WTC11 (cell line): Measurements from ENCODE around the gene UQCRQ. TPM values are rescaled to one million over a fixed set of nuclear protein-coding genes. Genes with fewer than 3 reads are reported as not detected.

Experiments used
- ATAC-seq: fragments of 200-7000 bp; cut with Tn5 transposase; 2 replicates; pipeline ENCODE4 v1.10.0; 2021; ENCODE audit warnings: mild to moderate bottlenecking, moderate library complexity
- CTCF ChIA-PET: fragments of 300-600 bp; sonication (Branson Sonifier 250); formaldehyde crosslinking; loops from one replicate; lab custom pipeline; 2021; ENCODE audit warnings: antibody characterized with exemption; lab: Charles Lee
- POLR2A ChIA-PET: fragments of 350-600 bp; sonication (Branson Sonifier 250); formaldehyde crosslinking; loops from one replicate; lab custom pipeline; 2021; ENCODE audit warnings: antibody characterized with exemption; lab: Charles Lee
- DNase-seq: peaks from one replicate; pipeline ENCODE4 v3.0.0; 2021; ENCODE audit warnings: low spot score
- H3K27ac Mint-ChIP-seq: 2 replicates; pipeline ENCODE4 v1.8.0; 2021; ENCODE audit warnings: mixed read lengths
- H3K27me3 Mint-ChIP-seq: 2 replicates; pipeline ENCODE4 v1.8.0; 2021; ENCODE audit warnings: low read depth, mild to moderate bottlenecking, moderate library complexity, mixed read lengths
- H3K36me3 Mint-ChIP-seq: 2 replicates; pipeline ENCODE4 v1.8.0; 2021; ENCODE audit warnings: mixed read lengths
- H3K4me1 Mint-ChIP-seq: 2 replicates; pipeline ENCODE4 v1.8.0; 2022; ENCODE audit warnings: mixed read lengths
- H3K4me3 Mint-ChIP-seq: 2 replicates; pipeline ENCODE4 v1.8.0; 2021; ENCODE audit warnings: mild to moderate bottlenecking, moderate library complexity, mixed read lengths
- H3K9me3 Mint-ChIP-seq: 2 replicates; pipeline ENCODE4 v1.8.0; 2021; ENCODE audit warnings: mixed read lengths
- ATF1 ChIP-seq: sonication (generic); formaldehyde crosslinking; IDR thresholded peaks from 2 replicates; pipeline ENCODE4 v1.8.1; 2023; ENCODE audit warnings: mild to moderate bottlenecking, moderate library complexity, missing genetic modification reagents
- ETV6 ChIP-seq: sonication (generic); formaldehyde crosslinking; IDR thresholded peaks from 2 replicates; pipeline ENCODE4 v1.8.1; 2022; ENCODE audit warnings: mild to moderate bottlenecking, missing genetic modification reagents
- GABPB1 ChIP-seq: sonication (generic); formaldehyde crosslinking; IDR thresholded peaks from 2 replicates; pipeline ENCODE4 v1.8.1; 2023; ENCODE audit warnings: mild to moderate bottlenecking, missing genetic modification reagents
- GRHL2 ChIP-seq: fragments of 250-450 bp; sonication (Bioruptor Pico); IDR thresholded peaks from 2 replicates; pipeline ENCODE4 v1.8.0; 2022; ENCODE audit warnings: mild to moderate bottlenecking, moderate library complexity; ENCODE audit not compliant: insufficient replicate concordance, severe bottlenecking
- HMGA2 ChIP-seq: fragments of 250-450 bp; sonication (Bioruptor Pico); IDR thresholded peaks from 2 replicates; pipeline ENCODE4 v1.4.0; 2021; ENCODE audit warnings: mild to moderate bottlenecking, moderate library complexity
- IRF2 ChIP-seq: sonication (generic); formaldehyde crosslinking; IDR thresholded peaks from 2 replicates; pipeline ENCODE4 v1.8.0; 2022; ENCODE audit warnings: low read depth, missing genetic modification reagents, borderline replicate concordance
- NFATC4 ChIP-seq: fragments of 250-450 bp; sonication (Bioruptor Pico); IDR thresholded peaks from 2 replicates; pipeline ENCODE4 v1.9.0; 2021; ENCODE audit warnings: mild to moderate bottlenecking
- NR1H2 ChIP-seq: sonication (generic); formaldehyde crosslinking; IDR thresholded peaks from 2 replicates; pipeline ENCODE4 v1.9.0; 2021; ENCODE audit warnings: mild to moderate bottlenecking, moderate library complexity, missing genetic modification reagents
- NR3C1 ChIP-seq: sonication (generic); formaldehyde crosslinking; conservative IDR thresholded peaks from 2 replicates; pipeline ENCODE4 v1.8.1; 2023; ENCODE audit warnings: low read depth, mild to moderate bottlenecking, missing genetic modification reagents
- SMAD4 ChIP-seq: sonication (generic); formaldehyde crosslinking; IDR thresholded peaks from 2 replicates; pipeline ENCODE4 v1.8.0; 2022; ENCODE audit warnings: mild to moderate bottlenecking, missing genetic modification reagents
- TEAD1 ChIP-seq: sonication (generic); formaldehyde crosslinking; IDR thresholded peaks from 2 replicates; pipeline ENCODE4 v1.8.0; 2022; ENCODE audit warnings: mild to moderate bottlenecking, missing genetic modification reagents
- TP53 ChIP-seq: sonication (generic); formaldehyde crosslinking; IDR thresholded peaks from 2 replicates; pipeline ENCODE4 v1.8.1; 2023; ENCODE audit warnings: mild to moderate bottlenecking, missing genetic modification reagents
- ZNF121 ChIP-seq: sonication (generic); formaldehyde crosslinking; IDR thresholded peaks from 2 replicates; pipeline ENCODE4 v1.8.0; 2023; ENCODE audit warnings: missing genetic modification reagents
- total RNA-seq: library from RNA; stranded (reverse); gene quantifications from 3 replicates; pipeline ENCODE4 v1.2.3, GENCODE V29; 2021
- TF ChIP-seq, protein P1 (sequence below): fragments of 250-450 bp; sonication (Bioruptor Pico); IDR thresholded peaks from 2 replicates; pipeline ENCODE4 v2.1.2; 2022; ENCODE audit warnings: mild to moderate bottlenecking, moderate library complexity
- TF ChIP-seq, protein P2 (sequence below): sonication (generic); formaldehyde crosslinking; IDR thresholded peaks from 2 replicates; pipeline ENCODE4 v1.8.0; 2022; ENCODE audit warnings: mild to moderate bottlenecking, missing genetic modification reagents
- TF ChIP-seq, protein P3 (sequence below): sonication (generic); formaldehyde crosslinking; IDR thresholded peaks from 2 replicates; pipeline ENCODE4 v1.8.1; 2022; ENCODE audit warnings: missing genetic modification reagents, borderline replicate concordance
- TF ChIP-seq, protein P4 (sequence below): sonication (generic); formaldehyde crosslinking; IDR thresholded peaks from 2 replicates; pipeline ENCODE4 v1.8.0; 2023; ENCODE audit warnings: missing genetic modification reagents, mild to moderate bottlenecking, borderline replicate concordance
- TF ChIP-seq, protein P5 (sequence below): sonication (generic); formaldehyde crosslinking; IDR thresholded peaks from 2 replicates; pipeline ENCODE4 v1.8.1; 2023; ENCODE audit warnings: mild to moderate bottlenecking, missing genetic modification reagents

Gene UQCRQ
- total RNA-seq, 1 experiment from 2014 or later, result 256 TPM

DNA sequence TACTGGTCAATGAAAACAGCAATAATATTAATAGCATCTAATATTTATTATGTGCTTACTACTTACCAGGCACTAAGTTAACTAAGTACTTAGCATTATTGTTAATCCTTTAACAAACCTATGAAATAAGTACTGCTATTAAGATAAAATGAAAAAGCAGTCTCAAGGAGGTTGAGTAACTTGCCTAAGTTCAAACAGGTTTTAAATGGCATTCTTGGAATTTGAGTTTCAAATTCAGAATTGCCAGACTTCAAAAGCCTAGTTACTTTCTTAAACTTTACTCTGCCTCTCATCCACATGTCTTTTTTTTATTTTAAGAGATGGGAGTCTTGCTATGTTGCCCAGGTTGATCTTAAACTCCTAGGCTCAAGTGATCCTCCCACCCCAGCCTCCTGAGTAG, 23.1 kb downstream of the UQCRQ start (continued):
- no peak for TF ChIP-seq NR3C1 (CRISPR knock-in tag)
- no peak for TF ChIP-seq ZNF121 (CRISPR knock-in tag)
- no peak for TF ChIP-seq IRF2
- TF ChIP-seq GRHL2 (CRISPR knock-in tag), result no peak
- TF ChIP-seq, protein P1, sequence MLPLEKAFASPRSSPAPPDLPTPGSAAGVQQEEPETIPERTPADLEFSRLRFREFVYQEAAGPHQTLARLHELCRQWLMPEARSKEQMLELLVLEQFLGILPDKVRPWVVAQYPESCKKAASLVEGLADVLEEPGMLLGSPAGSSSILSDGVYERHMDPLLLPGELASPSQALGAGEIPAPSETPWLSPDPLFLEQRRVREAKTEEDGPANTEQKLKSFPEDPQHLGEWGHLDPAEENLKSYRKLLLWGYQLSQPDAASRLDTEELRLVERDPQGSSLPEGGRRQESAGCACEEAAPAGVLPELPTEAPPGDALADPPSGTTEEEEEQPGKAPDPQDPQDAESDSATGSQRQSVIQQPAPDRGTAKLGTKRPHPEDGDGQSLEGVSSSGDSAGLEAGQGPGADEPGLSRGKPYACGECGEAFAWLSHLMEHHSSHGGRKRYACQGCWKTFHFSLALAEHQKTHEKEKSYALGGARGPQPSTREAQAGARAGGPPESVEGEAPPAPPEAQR (CRISPR knock-in tag), result no peak
- TF ChIP-seq, protein P2, sequence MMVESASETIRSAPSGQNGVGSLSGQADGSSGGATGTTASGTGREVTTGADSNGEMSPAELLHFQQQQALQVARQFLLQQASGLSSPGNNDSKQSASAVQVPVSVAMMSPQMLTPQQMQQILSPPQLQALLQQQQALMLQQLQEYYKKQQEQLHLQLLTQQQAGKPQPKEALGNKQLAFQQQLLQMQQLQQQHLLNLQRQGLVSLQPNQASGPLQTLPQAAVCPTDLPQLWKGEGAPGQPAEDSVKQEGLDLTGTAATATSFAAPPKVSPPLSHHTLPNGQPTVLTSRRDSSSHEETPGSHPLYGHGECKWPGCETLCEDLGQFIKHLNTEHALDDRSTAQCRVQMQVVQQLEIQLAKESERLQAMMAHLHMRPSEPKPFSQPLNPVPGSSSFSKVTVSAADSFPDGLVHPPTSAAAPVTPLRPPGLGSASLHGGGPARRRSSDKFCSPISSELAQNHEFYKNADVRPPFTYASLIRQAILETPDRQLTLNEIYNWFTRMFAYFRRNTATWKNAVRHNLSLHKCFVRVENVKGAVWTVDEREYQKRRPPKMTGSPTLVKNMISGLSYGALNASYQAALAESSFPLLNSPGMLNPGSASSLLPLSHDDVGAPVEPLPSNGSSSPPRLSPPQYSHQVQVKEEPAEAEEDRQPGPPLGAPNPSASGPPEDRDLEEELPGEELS (CRISPR knock-in tag), result no peak
- TF ChIP-seq ATF1, result no peak
- no peak for TF ChIP-seq NR1H2 (CRISPR knock-in tag)
- TF ChIP-seq NFATC4 (CRISPR knock-in tag), result no peak
- no peak for TF ChIP-seq SMAD4 (CRISPR knock-in tag)
- TF ChIP-seq, protein P3, sequence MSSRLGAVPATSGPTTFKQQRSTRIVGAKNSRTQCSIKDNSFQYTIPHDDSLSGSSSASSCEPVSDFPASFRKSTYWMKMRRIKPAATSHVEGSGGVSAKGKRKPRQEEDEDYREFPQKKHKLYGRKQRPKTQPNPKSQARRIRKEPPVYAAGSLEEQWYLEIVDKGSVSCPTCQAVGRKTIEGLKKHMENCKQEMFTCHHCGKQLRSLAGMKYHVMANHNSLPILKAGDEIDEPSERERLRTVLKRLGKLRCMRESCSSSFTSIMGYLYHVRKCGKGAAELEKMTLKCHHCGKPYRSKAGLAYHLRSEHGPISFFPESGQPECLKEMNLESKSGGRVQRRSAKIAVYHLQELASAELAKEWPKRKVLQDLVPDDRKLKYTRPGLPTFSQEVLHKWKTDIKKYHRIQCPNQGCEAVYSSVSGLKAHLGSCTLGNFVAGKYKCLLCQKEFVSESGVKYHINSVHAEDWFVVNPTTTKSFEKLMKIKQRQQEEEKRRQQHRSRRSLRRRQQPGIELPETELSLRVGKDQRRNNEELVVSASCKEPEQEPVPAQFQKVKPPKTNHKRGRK (CRISPR knock-in tag), result no peak
- TF ChIP-seq ETV6 (CRISPR knock-in tag), result no peak

DNA sequence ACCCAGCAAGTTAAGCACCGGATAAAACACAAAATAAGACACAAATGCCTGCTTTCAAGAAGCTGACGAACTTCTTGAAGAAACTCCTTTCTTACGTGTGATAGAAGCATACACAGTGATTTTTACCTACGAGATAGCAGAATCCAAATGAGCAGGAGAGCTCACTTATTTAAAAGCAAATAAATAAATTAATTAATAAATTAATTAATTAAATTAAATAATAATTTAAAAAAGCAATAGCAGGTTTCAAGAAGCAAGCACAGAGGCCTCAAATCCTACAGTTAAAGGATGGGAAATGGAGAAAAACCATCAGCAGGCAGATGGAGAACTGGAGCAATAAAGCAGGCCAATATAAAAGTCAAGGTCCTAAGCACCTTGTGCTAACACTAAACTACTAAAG, 24.4 kb downstream of the UQCRQ start:
- no peak for ATAC-seq
- no peak overlapping the region for H3K4me3 Mint-ChIP-seq

More for the DNA sequence above, 24.4 kb downstream of the UQCRQ start:
- no peaks in the 10 kb centered on the region for H3K4me1 Mint-ChIP-seq
- DNase-seq, result no peak
- CTCF ChIA-PET, result no interaction called here
- no peak overlapping the region for H3K27ac Mint-ChIP-seq
- no peaks in the 10 kb centered on the region for H3K9me3 Mint-ChIP-seq
- TF ChIP-seq, protein P4, sequence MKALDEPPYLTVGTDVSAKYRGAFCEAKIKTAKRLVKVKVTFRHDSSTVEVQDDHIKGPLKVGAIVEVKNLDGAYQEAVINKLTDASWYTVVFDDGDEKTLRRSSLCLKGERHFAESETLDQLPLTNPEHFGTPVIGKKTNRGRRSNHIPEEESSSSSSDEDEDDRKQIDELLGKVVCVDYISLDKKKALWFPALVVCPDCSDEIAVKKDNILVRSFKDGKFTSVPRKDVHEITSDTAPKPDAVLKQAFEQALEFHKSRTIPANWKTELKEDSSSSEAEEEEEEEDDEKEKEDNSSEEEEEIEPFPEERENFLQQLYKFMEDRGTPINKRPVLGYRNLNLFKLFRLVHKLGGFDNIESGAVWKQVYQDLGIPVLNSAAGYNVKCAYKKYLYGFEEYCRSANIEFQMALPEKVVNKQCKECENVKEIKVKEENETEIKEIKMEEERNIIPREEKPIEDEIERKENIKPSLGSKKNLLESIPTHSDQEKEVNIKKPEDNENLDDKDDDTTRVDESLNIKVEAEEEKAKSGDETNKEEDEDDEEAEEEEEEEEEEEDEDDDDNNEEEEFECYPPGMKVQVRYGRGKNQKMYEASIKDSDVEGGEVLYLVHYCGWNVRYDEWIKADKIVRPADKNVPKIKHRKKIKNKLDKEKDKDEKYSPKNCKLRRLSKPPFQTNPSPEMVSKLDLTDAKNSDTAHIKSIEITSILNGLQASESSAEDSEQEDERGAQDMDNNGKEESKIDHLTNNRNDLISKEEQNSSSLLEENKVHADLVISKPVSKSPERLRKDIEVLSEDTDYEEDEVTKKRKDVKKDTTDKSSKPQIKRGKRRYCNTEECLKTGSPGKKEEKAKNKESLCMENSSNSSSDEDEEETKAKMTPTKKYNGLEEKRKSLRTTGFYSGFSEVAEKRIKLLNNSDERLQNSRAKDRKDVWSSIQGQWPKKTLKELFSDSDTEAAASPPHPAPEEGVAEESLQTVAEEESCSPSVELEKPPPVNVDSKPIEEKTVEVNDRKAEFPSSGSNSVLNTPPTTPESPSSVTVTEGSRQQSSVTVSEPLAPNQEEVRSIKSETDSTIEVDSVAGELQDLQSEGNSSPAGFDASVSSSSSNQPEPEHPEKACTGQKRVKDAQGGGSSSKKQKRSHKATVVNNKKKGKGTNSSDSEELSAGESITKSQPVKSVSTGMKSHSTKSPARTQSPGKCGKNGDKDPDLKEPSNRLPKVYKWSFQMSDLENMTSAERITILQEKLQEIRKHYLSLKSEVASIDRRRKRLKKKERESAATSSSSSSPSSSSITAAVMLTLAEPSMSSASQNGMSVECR (CRISPR knock-in tag), result no peak
- TF ChIP-seq, protein P5, sequence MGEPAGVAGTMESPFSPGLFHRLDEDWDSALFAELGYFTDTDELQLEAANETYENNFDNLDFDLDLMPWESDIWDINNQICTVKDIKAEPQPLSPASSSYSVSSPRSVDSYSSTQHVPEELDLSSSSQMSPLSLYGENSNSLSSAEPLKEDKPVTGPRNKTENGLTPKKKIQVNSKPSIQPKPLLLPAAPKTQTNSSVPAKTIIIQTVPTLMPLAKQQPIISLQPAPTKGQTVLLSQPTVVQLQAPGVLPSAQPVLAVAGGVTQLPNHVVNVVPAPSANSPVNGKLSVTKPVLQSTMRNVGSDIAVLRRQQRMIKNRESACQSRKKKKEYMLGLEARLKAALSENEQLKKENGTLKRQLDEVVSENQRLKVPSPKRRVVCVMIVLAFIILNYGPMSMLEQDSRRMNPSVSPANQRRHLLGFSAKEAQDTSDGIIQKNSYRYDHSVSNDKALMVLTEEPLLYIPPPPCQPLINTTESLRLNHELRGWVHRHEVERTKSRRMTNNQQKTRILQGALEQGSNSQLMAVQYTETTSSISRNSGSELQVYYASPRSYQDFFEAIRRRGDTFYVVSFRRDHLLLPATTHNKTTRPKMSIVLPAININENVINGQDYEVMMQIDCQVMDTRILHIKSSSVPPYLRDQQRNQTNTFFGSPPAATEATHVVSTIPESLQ (CRISPR knock-in tag), result no peak
- TF ChIP-seq TEAD1 (CRISPR knock-in tag), result no peak
- no peak for TF ChIP-seq TP53 (CRISPR knock-in tag)
- peak; percentile 96 for TF ChIP-seq HMGA2
- no peak for TF ChIP-seq GABPB1 (CRISPR knock-in tag)
- TF ChIP-seq, all 79 proteins: peak for 1
- POLR2A ChIA-PET, result no interaction called here
- H3K36me3 Mint-ChIP-seq, result peaks cover 64% of the 10 kb centered on the region
- no peaks in the 10 kb centered on the region for H3K27me3 Mint-ChIP-seq
